Loucy (cell line): ENCODE results near the gene MAGEB6B.

ENCODE experiments used
- EZH2phosphoT487 ChIP-seq: fragments of 200-600 bp; IDR thresholded peaks from 2 replicates; pipeline ENCODE4 v1.6.1; 2018; ENCODE audit warnings: antibody characterized with exemption, mild to moderate bottlenecking, moderate library complexity, borderline replicate concordance
- TF ChIP-seq, protein P1 (sequence below): fragments of 200-600 bp; sonication (generic); conservative IDR thresholded peaks from 2 replicates; pipeline ENCODE4 v1.5.1; 2014; ENCODE audit warnings: mild to moderate bottlenecking, antibody characterized with exemption, low read length

DNA sequence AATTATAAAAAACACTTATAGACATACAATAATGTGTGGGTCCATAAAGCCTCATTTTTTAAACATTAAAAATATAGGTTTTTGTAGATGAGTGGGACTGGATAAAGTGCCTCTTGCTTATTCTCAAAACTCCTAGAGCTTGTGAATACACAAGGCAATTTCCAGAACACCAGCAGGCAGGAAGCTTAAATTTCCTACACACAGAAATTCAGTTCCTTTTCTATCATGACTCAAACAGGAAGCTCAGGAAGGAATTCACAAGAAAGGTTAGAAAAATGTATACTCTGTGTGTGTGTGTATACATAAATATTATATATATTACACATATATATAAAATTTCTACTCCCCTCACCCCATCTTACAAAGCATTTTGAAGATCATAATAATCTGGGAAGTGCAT lies 43.2 kb downstream of the MAGEB6B start:
- TF ChIP-seq, protein P1, sequence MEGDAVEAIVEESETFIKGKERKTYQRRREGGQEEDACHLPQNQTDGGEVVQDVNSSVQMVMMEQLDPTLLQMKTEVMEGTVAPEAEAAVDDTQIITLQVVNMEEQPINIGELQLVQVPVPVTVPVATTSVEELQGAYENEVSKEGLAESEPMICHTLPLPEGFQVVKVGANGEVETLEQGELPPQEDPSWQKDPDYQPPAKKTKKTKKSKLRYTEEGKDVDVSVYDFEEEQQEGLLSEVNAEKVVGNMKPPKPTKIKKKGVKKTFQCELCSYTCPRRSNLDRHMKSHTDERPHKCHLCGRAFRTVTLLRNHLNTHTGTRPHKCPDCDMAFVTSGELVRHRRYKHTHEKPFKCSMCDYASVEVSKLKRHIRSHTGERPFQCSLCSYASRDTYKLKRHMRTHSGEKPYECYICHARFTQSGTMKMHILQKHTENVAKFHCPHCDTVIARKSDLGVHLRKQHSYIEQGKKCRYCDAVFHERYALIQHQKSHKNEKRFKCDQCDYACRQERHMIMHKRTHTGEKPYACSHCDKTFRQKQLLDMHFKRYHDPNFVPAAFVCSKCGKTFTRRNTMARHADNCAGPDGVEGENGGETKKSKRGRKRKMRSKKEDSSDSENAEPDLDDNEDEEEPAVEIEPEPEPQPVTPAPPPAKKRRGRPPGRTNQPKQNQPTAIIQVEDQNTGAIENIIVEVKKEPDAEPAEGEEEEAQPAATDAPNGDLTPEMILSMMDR: no peak
- no peak for TF ChIP-seq EZH2phosphoT487
